HepG2 (cell line): ENCODE data around the gene KCNA1. TPM values are rescaled to one million over a fixed set of nuclear protein-coding genes. Genes with fewer than 3 reads are reported as not detected.

Experiments used
- ATAC-seq: fragments of 200-7000 bp; cut with Tn5 transposase; 3 replicates; pipeline ENCODE4 v1.9.1; 2020; ENCODE audit warnings: mild to moderate bottlenecking, moderate library complexity
- BruUV-seq: library from RNA; stranded (reverse); fragments of 400-500 nt; replicated peaks from 2 replicates; lab custom pipeline; 2021; lab: Mats Ljungman, UMichigan
- CTCF ChIA-PET: fragments of 300-600 bp; formaldehyde crosslinking; extraction: SDS; loops from one replicate; lab custom pipeline; 2021; ENCODE audit warnings: low total read pairs, inconsistent platforms, low intra/inter-chr PET ratio; lab: Yijun Ruan, JAX
- POLR2A ChIA-PET: fragments of 350-600 bp; sonication (Branson Sonifier 250); formaldehyde crosslinking; loops from one replicate; lab custom pipeline; 2020; ENCODE audit warnings: antibody characterized with exemption, inconsistent platforms; lab: Yijun Ruan, JAX
- DNase-seq: peaks from one replicate; pipeline ENCODE4 v3.0.0-alpha.2; 2015; ENCODE audit warnings: low spot score
- FAIRE-seq: peaks from 3 replicates; lab custom pipeline; 2011; peaks lifted over from hg19 to GRCh38; lab: Jason Lieb, UNC
- H2AFZ ChIP-seq: one replicate; pipeline ENCODE4 v1.6.1; 2011; ENCODE audit warnings: low read length, inconsistent platforms
- H3K27ac ChIP-seq: fragments of 300-600 bp; 3 replicates; pipeline ENCODE4 v1.8.0; 2011; ENCODE audit warnings: mixed run types, mild to moderate bottlenecking, mixed read lengths, low read length, inconsistent platforms; ENCODE audit not compliant: insufficient read depth; ENCODE audit errors: extremely low read length
- H3K27me3 ChIP-seq, 2 experiments: fragments of 200-600 bp in 1 of 2; 2 replicates in 1 of 2; 3 replicates in 1 of 2; pipeline versions ENCODE4 v1.6.0 to v1.8.0; 2011; ENCODE audit warnings: low read length in 2 of 2, mild to moderate bottlenecking in 2 of 2, moderate library complexity in 2 of 2, inconsistent platforms in 1 of 2; ENCODE audit not compliant: insufficient read depth in 2 of 2, control insufficient read depth in 1 of 2
- H3K36me3 ChIP-seq, 2 experiments: fragments of 200-600 bp in 1 of 2; replicated peaks in 1 of 2; 2 replicates in 1 of 2; 3 replicates in 1 of 2; pipeline versions ENCODE4 v1.5.1 to v1.8.0; 2011; ENCODE audit warnings: low read length in 2 of 2, inconsistent platforms in 1 of 2; ENCODE audit not compliant: insufficient read depth in 2 of 2, control insufficient read depth in 1 of 2
- H3K4me1 ChIP-seq: 2 replicates; pipeline ENCODE4 v1.5.1; 2012; ENCODE audit warnings: low read length, inconsistent platforms; ENCODE audit not compliant: insufficient read depth
- H3K4me2 ChIP-seq: 2 replicates; pipeline ENCODE4 v1.6.0; 2011; ENCODE audit warnings: low read depth, low read length, inconsistent platforms
- H3K4me3 ChIP-seq, 3 experiments: fragments of 200-600 bp in 1 of 3; sonication (generic), shearing (Covaris generic) in 1 of 3; replicated peaks in 1 of 3; 2 replicates each; pipeline ENCODE4 v1.5.1; 2011 to 2016; ENCODE audit warnings: low read length in 3 of 3, inconsistent platforms in 2 of 3, low read depth in 2 of 3, mild to moderate bottlenecking in 2 of 3, control low read depth in 1 of 3, mixed read lengths in 1 of 3; ENCODE audit not compliant: insufficient read depth in 1 of 3
- H3K79me2 ChIP-seq: one replicate; pipeline ENCODE4 v1.6.1; 2011; ENCODE audit warnings: low read length, inconsistent platforms; ENCODE audit not compliant: insufficient read depth
- H3K9ac ChIP-seq: 2 replicates; pipeline ENCODE4 v1.6.0; 2011; ENCODE audit warnings: mild to moderate bottlenecking, low read depth, low read length, inconsistent platforms; ENCODE audit not compliant: insufficient read depth
- H3K9me3 ChIP-seq: 2 replicates; pipeline ENCODE4 v1.5.1; 2012; ENCODE audit warnings: mild to moderate bottlenecking, low read length
- H4K20me1 ChIP-seq: 2 replicates; pipeline ENCODE4 v1.6.0; 2011; ENCODE audit warnings: inconsistent platforms, mild to moderate bottlenecking, low read length, moderate library complexity; ENCODE audit not compliant: insufficient read depth
- ARHGAP35 ChIP-seq: sonication (generic); formaldehyde crosslinking; IDR thresholded peaks from 2 replicates; pipeline ENCODE4 v1.9.0; 2022; ENCODE audit warnings: mild to moderate bottlenecking, inconsistent platforms, moderate library complexity, missing genetic modification reagents, borderline replicate concordance
- ATF3 ChIP-seq: sonication (generic); formaldehyde crosslinking; IDR thresholded peaks from 2 replicates; pipeline ENCODE4 v1.4.0; 2020; ENCODE audit warnings: missing genetic modification reagents
- FOXO1 ChIP-seq: sonication (generic); formaldehyde crosslinking; IDR thresholded peaks from 2 replicates; pipeline ENCODE4 v1.4.0; 2020; ENCODE audit warnings: missing genetic modification reagents
- GTF3A ChIP-seq: sonication (generic); formaldehyde crosslinking; conservative IDR thresholded peaks from 2 replicates; pipeline ENCODE4 v1.4.0; 2020; ENCODE audit warnings: mild to moderate bottlenecking, missing genetic modification reagents
- KLF15 ChIP-seq: sonication (generic); formaldehyde crosslinking; IDR thresholded peaks from 2 replicates; pipeline ENCODE4 v1.8.1; 2023; ENCODE audit warnings: borderline replicate concordance, mild to moderate bottlenecking, inconsistent platforms, missing genetic modification reagents, mixed read lengths
- ONECUT2 ChIP-seq: sonication (generic); formaldehyde crosslinking; IDR thresholded peaks from 2 replicates; pipeline ENCODE4 v1.4.0; 2020; ENCODE audit warnings: missing genetic modification reagents
- SOX5 ChIP-seq: IDR thresholded peaks from 2 replicates; pipeline ENCODE4 v1.6.1; 2016; ENCODE audit warnings: borderline replicate concordance
- U2AF2 ChIP-seq: fragments of 200-400 bp; formaldehyde crosslinking; IDR thresholded peaks from 2 replicates; pipeline ENCODE4 v1.6.1; 2017; ENCODE audit warnings: low read depth, mild to moderate bottlenecking, low read length
- YEATS4 ChIP-seq: sonication (generic); formaldehyde crosslinking; IDR thresholded peaks from 2 replicates; pipeline ENCODE4 v1.4.0; 2020; ENCODE audit warnings: missing genetic modification reagents, borderline replicate concordance
- ZBTB7A ChIP-seq: sonication (generic); formaldehyde crosslinking; IDR thresholded peaks from 2 replicates; pipeline ENCODE4 v1.8.0; 2022; ENCODE audit warnings: mild to moderate bottlenecking, missing genetic modification reagents
- ZNF235 ChIP-seq: sonication (generic); formaldehyde crosslinking; IDR thresholded peaks from 2 replicates; pipeline ENCODE4 v1.8.1; 2023; ENCODE audit warnings: mild to moderate bottlenecking, missing genetic modification reagents, borderline replicate concordance
- ZNF260 ChIP-seq: sonication (generic); formaldehyde crosslinking; IDR thresholded peaks from 2 replicates; pipeline ENCODE4 v1.4.0; 2020; ENCODE audit warnings: missing genetic modification reagents, low read depth, mild to moderate bottlenecking, borderline replicate concordance
- ZNF329 ChIP-seq: sonication (generic); formaldehyde crosslinking; IDR thresholded peaks from 2 replicates; pipeline ENCODE4 v1.9.0; 2021; ENCODE audit warnings: low read depth, mild to moderate bottlenecking, missing genetic modification reagents
- ZNF432 ChIP-seq: sonication (generic); formaldehyde crosslinking; IDR thresholded peaks from 2 replicates; pipeline ENCODE4 v1.5.0; 2020; ENCODE audit warnings: missing genetic modification reagents, mild to moderate bottlenecking, borderline replicate concordance
- ZNF720 ChIP-seq: sonication (generic); formaldehyde crosslinking; IDR thresholded peaks from 2 replicates; pipeline ENCODE4 v1.4.0; 2020; ENCODE audit warnings: missing genetic modification reagents
- WGBS: methylation state at CpG from one replicate; pipeline ENCODE4 v1.1.6; 2017; ENCODE audit warnings: low lambda C conversion rate; 5-methylcytosine and 5-hydroxymethylcytosine counted together
- in situ Hi-C: cut with HindIII; loops from 2 replicates; pipeline ENCODE4 v1.10.0; 2017; ENCODE audit warnings: low pct_unique_long_range_greater_than_20kb; ENCODE audit not compliant: extremely low pct_ligation_motif_present
- intact Hi-C: fragments of 100-400 bp; cut with micrococcal nuclease; formaldehyde crosslinking; loops from one replicate; pipeline ENCODE4 v1.10.0; 2022; ENCODE audit not compliant: unreplicated experiment
- polyA plus RNA-seq, 8 experiments: library from polyadenylated mRNA; depleted of rRNA in 3 of 8; stranded (reverse) in 7 of 8; unstranded in 1 of 8; fragments of >200 nt; fragmentation: Illumina TruSeq in 4 of 8; extraction: Trizol in 4 of 8; gene quantifications; 2 replicates each; pipeline versions ENCODE4 v1.2.1 to v1.2.3, GENCODE V29; 2011 to 2016; ENCODE audit warnings: low read depth in 4 of 8, missing spikeins in 1 of 8, mixed read lengths in 1 of 8; ENCODE audit not compliant: insufficient read depth in 1 of 8
- total RNA-seq, 5 experiments: library from RNA; depleted of rRNA; stranded (reverse); fragments of >200 nt; fragmentation: Illumina TruSeq; extraction: Trizol; gene quantifications; 2 replicates each; pipeline ENCODE4 v1.2.3, GENCODE V29; 2016; ENCODE audit warnings: low read depth in 1 of 5
- TF ChIP-seq, protein P1 (sequence below), 2 experiments: fragments of 450-650 bp in 1 of 2; sonication (generic) in 1 of 2; formaldehyde crosslinking in 1 of 2; IDR thresholded peaks; 2 replicates each; pipeline versions ENCODE4 v1.6.1 to v1.8.0; 2016 to 2022; ENCODE audit warnings: antibody characterized with exemption in 1 of 2, mild to moderate bottlenecking in 1 of 2, missing genetic modification reagents in 1 of 2

The KCNA1 gene
- total and polyA plus RNA-seq, 2 of the 13 experiments (the other 11 are each of a cell fraction or from before 2014, with no cell fraction given): not detected

GRCh38 chr12:4860741-4861140 lies 49.0 kb upstream of the KCNA1 start:
- BruUV-seq: no TSS peak
- H2AFZ ChIP-seq: no peak overlapping the region
- DNase-seq (no peak), FAIRE-seq (no peak), ATAC-seq (no peak)
- peaks cover 0 to 49% of the 10 kb centered on the region in 2 experiments; a peak in 4 of 5 replicates for H3K27me3 ChIP-seq
- ChIA-PET CTCF (no interaction called here), POLR2A (no interaction called here)
- H3K36me3 ChIP-seq: no peaks in the 10 kb centered on the region
- intact Hi-C loops: no loop called here
- peaks cover 10% of the 10 kb centered on the region for H3K4me1 ChIP-seq
- no peak overlapping the region for H3K4me3 ChIP-seq
- no peak overlapping the region for H3K27ac ChIP-seq
- H3K4me2 ChIP-seq: no peak overlapping the region
- H3K9me3 ChIP-seq: no peaks in the 10 kb centered on the region
- WGBS: 4% methylated on average over 6 of the region's 6 CpGs
- H3K79me2 ChIP-seq: no peaks in the 10 kb centered on the region
- in situ Hi-C loops: no loop called here
- no peak overlapping the region for H3K9ac ChIP-seq
- H4K20me1 ChIP-seq: no peaks in the 10 kb centered on the region
- no peak for TF ChIP-seq ZBTB7A (CRISPR knock-in tag)
- TF ChIP-seq ZNF432 (CRISPR knock-in tag): no peak
- TF ChIP-seq ZNF260 (CRISPR knock-in tag): no peak
- TF ChIP-seq ZNF329 (CRISPR knock-in tag): no peak
- TF ChIP-seq KLF15 (CRISPR knock-in tag): no peak
- TF ChIP-seq ZNF720 (CRISPR knock-in tag): no peak
- TF ChIP-seq, protein P1, sequence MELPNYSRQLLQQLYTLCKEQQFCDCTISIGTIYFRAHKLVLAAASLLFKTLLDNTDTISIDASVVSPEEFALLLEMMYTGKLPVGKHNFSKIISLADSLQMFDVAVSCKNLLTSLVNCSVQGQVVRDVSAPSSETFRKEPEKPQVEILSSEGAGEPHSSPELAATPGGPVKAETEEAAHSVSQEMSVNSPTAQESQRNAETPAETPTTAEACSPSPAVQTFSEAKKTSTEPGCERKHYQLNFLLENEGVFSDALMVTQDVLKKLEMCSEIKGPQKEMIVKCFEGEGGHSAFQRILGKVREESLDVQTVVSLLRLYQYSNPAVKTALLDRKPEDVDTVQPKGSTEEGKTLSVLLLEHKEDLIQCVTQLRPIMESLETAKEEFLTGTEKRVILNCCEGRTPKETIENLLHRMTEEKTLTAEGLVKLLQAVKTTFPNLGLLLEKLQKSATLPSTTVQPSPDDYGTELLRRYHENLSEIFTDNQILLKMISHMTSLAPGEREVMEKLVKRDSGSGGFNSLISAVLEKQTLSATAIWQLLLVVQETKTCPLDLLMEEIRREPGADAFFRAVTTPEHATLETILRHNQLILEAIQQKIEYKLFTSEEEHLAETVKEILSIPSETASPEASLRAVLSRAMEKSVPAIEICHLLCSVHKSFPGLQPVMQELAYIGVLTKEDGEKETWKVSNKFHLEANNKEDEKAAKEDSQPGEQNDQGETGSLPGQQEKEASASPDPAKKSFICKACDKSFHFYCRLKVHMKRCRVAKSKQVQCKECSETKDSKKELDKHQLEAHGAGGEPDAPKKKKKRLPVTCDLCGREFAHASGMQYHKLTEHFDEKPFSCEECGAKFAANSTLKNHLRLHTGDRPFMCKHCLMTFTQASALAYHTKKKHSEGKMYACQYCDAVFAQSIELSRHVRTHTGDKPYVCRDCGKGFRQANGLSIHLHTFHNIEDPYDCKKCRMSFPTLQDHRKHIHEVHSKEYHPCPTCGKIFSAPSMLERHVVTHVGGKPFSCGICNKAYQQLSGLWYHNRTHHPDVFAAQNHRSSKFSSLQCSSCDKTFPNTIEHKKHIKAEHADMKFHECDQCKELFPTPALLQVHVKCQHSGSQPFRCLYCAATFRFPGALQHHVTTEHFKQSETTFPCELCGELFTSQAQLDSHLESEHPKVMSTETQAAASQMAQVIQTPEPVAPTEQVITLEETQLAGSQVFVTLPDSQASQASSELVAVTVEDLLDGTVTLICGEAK (IDR thresholded peaks at IDR 0.05): no peak
- TF ChIP-seq, protein P1 (CRISPR knock-in tag; IDR thresholded peaks at IDR 0.05): no peak
- TF ChIP-seq GTF3A (CRISPR knock-in tag): no peak
- TF ChIP-seq ONECUT2 (CRISPR knock-in tag): no peak
- TF ChIP-seq ZNF235 (CRISPR knock-in tag): no peak
- TF ChIP-seq U2AF2: no peak
- TF ChIP-seq FOXO1: no peak
- no peak for TF ChIP-seq SOX5
- TF ChIP-seq YEATS4: no peak
- no peak for TF ChIP-seq ATF3 (CRISPR knock-in tag)
- no peak for TF ChIP-seq ARHGAP35
